Mesenchymal stem cell (in vitro differentiated cells and primary cell): ENCODE data around the gene PTPRR.

Experiments used
- DNase-seq: peaks from one replicate; pipeline ENCODE4 v3.0.0-alpha.2; 2013
- H2AFZ ChIP-seq: one replicate; pipeline ENCODE4 v1.6.1; 2013; ENCODE audit warnings: low read depth, mild to moderate bottlenecking, control low read depth, inconsistent platforms, low read length, moderate library complexity
- H2AK5ac ChIP-seq: 2 replicates; pipeline ENCODE4 v1.6.1; 2013; ENCODE audit warnings: low read length, moderate library complexity, mild to moderate bottlenecking, inconsistent platforms; ENCODE audit not compliant: severe bottlenecking
- H2BK120ac ChIP-seq: one replicate; pipeline ENCODE4 v1.6.1; 2013; ENCODE audit warnings: low read depth, mild to moderate bottlenecking, inconsistent platforms, low read length, moderate library complexity
- H2BK12ac ChIP-seq, 2 experiments: one replicate each; pipeline ENCODE4 v1.6.1; 2013; ENCODE audit warnings: inconsistent platforms in 2 of 2, low read length in 2 of 2, mild to moderate bottlenecking in 2 of 2, moderate library complexity in 2 of 2, control low read depth in 1 of 2
- H2BK15ac ChIP-seq: one replicate; pipeline ENCODE4 v1.6.1; 2013; ENCODE audit warnings: mild to moderate bottlenecking, low read depth, inconsistent platforms; ENCODE audit not compliant: poor library complexity, severe bottlenecking
- H2BK5ac ChIP-seq: 2 replicates; pipeline ENCODE4 v1.6.1; 2013; ENCODE audit warnings: low read depth, mild to moderate bottlenecking, low read length, control low read depth, inconsistent platforms; ENCODE audit not compliant: poor library complexity, severe bottlenecking
- H3K14ac ChIP-seq, 2 experiments: one replicate each; pipeline ENCODE4 v1.6.1; 2013; ENCODE audit warnings: inconsistent platforms in 2 of 2, low read length in 2 of 2, control low read depth in 1 of 2, mild to moderate bottlenecking in 1 of 2, moderate library complexity in 1 of 2
- H3K18ac ChIP-seq, 2 experiments: one replicate each; pipeline ENCODE4 v1.6.1; 2013; ENCODE audit warnings: inconsistent platforms in 2 of 2, low read length in 2 of 2, control low read depth in 1 of 2, low read depth in 1 of 2, mild to moderate bottlenecking in 1 of 2
- H3K23ac ChIP-seq, 2 experiments: one replicate each; pipeline ENCODE4 v1.6.1; 2013; ENCODE audit warnings: inconsistent platforms in 2 of 2, low read length in 2 of 2, mild to moderate bottlenecking in 2 of 2, moderate library complexity in 2 of 2, control low read depth in 1 of 2
- H3K27ac ChIP-seq: 2 replicates; pipeline ENCODE4 v1.5.1; 2013; ENCODE audit warnings: mild to moderate bottlenecking, moderate library complexity, low read length, control low read depth, inconsistent platforms; ENCODE audit not compliant: poor library complexity, severe bottlenecking
- H3K27me3 ChIP-seq, 2 experiments: 2 replicates each; pipeline versions ENCODE4 v1.6.1 to v1.7.0; 2013; ENCODE audit warnings: low read length in 2 of 2, mild to moderate bottlenecking in 2 of 2, moderate library complexity in 2 of 2, control low read depth in 1 of 2, inconsistent platforms in 1 of 2; ENCODE audit not compliant: control insufficient read depth in 1 of 2, insufficient read depth in 1 of 2
- H3K36me3 ChIP-seq, 2 experiments: 2 replicates each; pipeline versions ENCODE4 v1.6.1 to v1.7.0; 2013; ENCODE audit warnings: low read length in 2 of 2, control low read depth in 1 of 2, inconsistent platforms in 1 of 2, low read depth in 1 of 2, mild to moderate bottlenecking in 1 of 2; ENCODE audit not compliant: insufficient read depth in 2 of 2, control insufficient read depth in 1 of 2
- H3K4ac ChIP-seq, 2 experiments: one replicate each; pipeline ENCODE4 v1.6.1; 2013; ENCODE audit warnings: inconsistent platforms in 2 of 2, low read length in 2 of 2, mild to moderate bottlenecking in 2 of 2, moderate library complexity in 2 of 2, control low read depth in 1 of 2, low read depth in 1 of 2
- H3K4me1 ChIP-seq: 2 replicates; pipeline ENCODE4 v1.6.1; 2013; ENCODE audit warnings: low read depth, low read length, control low read depth; ENCODE audit not compliant: control insufficient read depth, insufficient read depth
- H3K4me2 ChIP-seq: 2 replicates; pipeline ENCODE4 v1.6.1; 2013; ENCODE audit warnings: low read length, mild to moderate bottlenecking, inconsistent platforms; ENCODE audit not compliant: poor library complexity, severe bottlenecking
- H3K4me3 ChIP-seq, 2 experiments: 2 replicates each; pipeline versions ENCODE4 v1.5.1 to v1.7.0; 2013; ENCODE audit warnings: low read length in 2 of 2, mild to moderate bottlenecking in 2 of 2, control low read depth in 1 of 2, low read depth in 1 of 2; ENCODE audit not compliant: insufficient read depth in 1 of 2
- H3K79me1 ChIP-seq: replicated peaks from 2 replicates; pipeline ENCODE4 v1.6.1; 2013; ENCODE audit warnings: mild to moderate bottlenecking, control low read depth, low read length, inconsistent platforms; ENCODE audit not compliant: poor library complexity, severe bottlenecking
- H3K9ac ChIP-seq: 2 replicates; pipeline ENCODE4 v1.7.0; 2013; ENCODE audit warnings: mild to moderate bottlenecking, low read length, moderate library complexity
- H3K9me3 ChIP-seq: 2 replicates; pipeline ENCODE4 v1.7.0; 2013; ENCODE audit warnings: mild to moderate bottlenecking, low read length; ENCODE audit not compliant: control insufficient read depth
- H4K8ac ChIP-seq: one replicate; pipeline ENCODE4 v1.6.1; 2013; ENCODE audit warnings: inconsistent platforms, mild to moderate bottlenecking, low read length, moderate library complexity
- H4K91ac ChIP-seq: one replicate; pipeline ENCODE4 v1.6.1; 2013; ENCODE audit warnings: mild to moderate bottlenecking, low read length, inconsistent platforms
- WGBS: methylation state at CpG from one replicate; pipeline ENCODE4 v1.1.7; 2013; ENCODE audit warnings: mixed read lengths; 5-methylcytosine and 5-hydroxymethylcytosine counted together

Gene PTPRR

GRCh38 chr12:70657616-70658286 lies 262.8 kb downstream of the PTPRR start:
- WGBS = 83% methylated on average over 4 of the region's 4 CpGs
- Histone ChIP-seq H3K9me3 (no peaks in the 10 kb centered on the region), H3K4me3 (no peak overlapping the region), H3K27me3 (no peaks in the 10 kb centered on the region), H3K4me2 (no peak overlapping the region), H2BK120ac (no peak overlapping the region), H4K91ac (no peak overlapping the region), H3K18ac (no peak overlapping the region), H4K8ac (no peak overlapping the region), H3K14ac (no peak overlapping the region), H3K27ac (no peak overlapping the region), H2AFZ (no peak overlapping the region), H3K23ac (no peak overlapping the region), H2BK15ac (no peak overlapping the region), H2BK5ac (no peak overlapping the region), H2AK5ac (no peak overlapping the region), H2BK12ac (no peak overlapping the region), H3K9ac (no peak overlapping the region), H3K4me1 (peaks cover 4% of the 10 kb centered on the region), H3K79me1 (no peaks in the 10 kb centered on the region), H3K36me3 (no peaks in the 10 kb centered on the region), H3K4ac (no peak overlapping the region)
- no peak for DNase-seq

GRCh38 chr12:70652451-70652850 lies 268.1 kb downstream of the PTPRR start:
- 91% methylated on average over 1 of the region's 1 CpG for WGBS
- no peaks in the 10 kb centered on the region for H3K36me3 ChIP-seq
- no peak overlapping the region for H2BK15ac ChIP-seq
- no peak overlapping the region for H3K4me3 ChIP-seq
- DNase-seq = no peak
- no peak overlapping the region for H4K8ac ChIP-seq
- H3K4ac ChIP-seq = no peak overlapping the region
- H3K4me1 ChIP-seq = no peaks in the 10 kb centered on the region
- H3K9ac ChIP-seq = no peak overlapping the region
- no peak overlapping the region for H2BK120ac ChIP-seq
- H2BK12ac ChIP-seq = no peak overlapping the region
- H3K23ac ChIP-seq = no peak overlapping the region
- H4K91ac ChIP-seq = no peak overlapping the region
- no peaks in the 10 kb centered on the region for H3K27me3 ChIP-seq
- H2AFZ ChIP-seq = no peak overlapping the region
- H3K9me3 ChIP-seq = no peaks in the 10 kb centered on the region
- H3K18ac ChIP-seq = no peak overlapping the region
- H3K4me2 ChIP-seq = no peak overlapping the region
- H2AK5ac ChIP-seq = no peak overlapping the region
- no peak overlapping the region for H3K27ac ChIP-seq
- H3K79me1 ChIP-seq = no peaks in the 10 kb centered on the region
- H2BK5ac ChIP-seq = no peak overlapping the region
- no peak overlapping the region for H3K14ac ChIP-seq

- Histone ChIP-seq H4K8ac (no peak overlapping the region), H3K4ac (no peak overlapping the region), H3K9me3 (no peaks in the 10 kb centered on the region), H3K36me3 (no peaks in the 10 kb centered on the region), H2BK5ac (no peak overlapping the region), H3K23ac (no peak overlapping the region), H3K27me3 (no peaks in the 10 kb centered on the region), H2AK5ac (no peak overlapping the region), H3K4me3 (no peak overlapping the region), H3K4me2 (no peak overlapping the region), H3K9ac (peak overlapping the region; percentile 34), H3K18ac (no peak overlapping the region), H2BK120ac (no peak overlapping the region), H3K14ac (no peak overlapping the region), H3K27ac (peak overlapping the region; percentile 59), H2BK12ac (peak overlapping the region in 1 of 2 experiments; percentile 41), H2AFZ (no peak overlapping the region), H2BK15ac (no peak overlapping the region), H3K4me1 (peaks cover 3% of the 10 kb centered on the region), H3K79me1 (no peaks in the 10 kb centered on the region), H4K91ac (no peak overlapping the region)
- no CpG with 5 or more reads among the region's 2 CpGs for WGBS
- no peak for DNase-seq
Observed at GRCh38 chr12:70648831-70649230, 271.7 kb downstream of the PTPRR start.

GRCh38 chr12:70648191-70648590 lies 272.3 kb downstream of the PTPRR start:
- Histone ChIP-seq H3K9me3 (no peaks in the 10 kb centered on the region), H3K23ac (no peak overlapping the region), H2BK15ac (no peak overlapping the region), H2AK5ac (peak overlapping the region; percentile 80), H3K79me1 (no peaks in the 10 kb centered on the region), H4K91ac (no peak overlapping the region), H3K4me1 (peaks cover 3% of the 10 kb centered on the region), H4K8ac (no peak overlapping the region), H3K4me2 (no peak overlapping the region), H3K27ac (peak overlapping the region; percentile 59), H3K36me3 (no peaks in the 10 kb centered on the region), H3K14ac (no peak overlapping the region), H3K18ac (no peak overlapping the region), H2AFZ (no peak overlapping the region), H2BK12ac (no peak overlapping the region), H2BK5ac (peak overlapping the region; percentile 46), H3K9ac (peak overlapping the region; percentile 34), H2BK120ac (no peak overlapping the region), H3K4ac (no peak overlapping the region), H3K4me3 (no peak overlapping the region), H3K27me3 (no peaks in the 10 kb centered on the region)
- 77% methylated on average over 2 of the region's 2 CpGs for WGBS
- no peak for DNase-seq
